K562 (cell line): Measurements from ENCODE around the gene BIRC7. TPM values are rescaled to one million over a fixed set of nuclear protein-coding genes. Genes with fewer than 3 reads are reported as not detected.

Source experiments
- CREM ChIP-seq: IDR thresholded peaks from 2 replicates; pipeline ENCODE4 v1.6.1; 2014; ENCODE audit warnings: antibody characterized with exemption, low read depth
- FOXJ3 ChIP-seq: sonication (generic); formaldehyde crosslinking; IDR thresholded peaks from 2 replicates; pipeline ENCODE4 v1.4.0; 2020; ENCODE audit warnings: mild to moderate bottlenecking, missing genetic modification reagents
- GATAD2A ChIP-seq: fragments of 450-650 bp; IDR thresholded peaks from 2 replicates; pipeline ENCODE4 v1.6.1; 2017
- HDAC1 ChIP-seq, 2 experiments: fragments of 450-650 bp; IDR thresholded peaks; 2 replicates each; pipeline ENCODE4 v1.6.1; 2016 to 2017; ENCODE audit warnings: inconsistent platforms in 1 of 2, mild to moderate bottlenecking in 1 of 2, moderate library complexity in 1 of 2
- LARP7 ChIP-seq: fragments of 450-650 bp; IDR thresholded peaks from 2 replicates; pipeline ENCODE4 v1.6.1; 2016
- MECOM ChIP-seq: fragments of 250-450 bp; sonication (Bioruptor Pico); IDR thresholded peaks from 2 replicates; pipeline ENCODE4 v1.8.0; 2022; ENCODE audit warnings: inconsistent platforms
- MXI1 ChIP-seq: IDR thresholded peaks from 2 replicates; pipeline ENCODE4 v1.6.1; 2011; ENCODE audit warnings: low read depth, mild to moderate bottlenecking, improper control_type of control experiment, low read length
- NCOA2 ChIP-seq, 2 experiments: fragments of 450-650 bp; IDR thresholded peaks; 2 replicates each; pipeline ENCODE4 v1.6.1; 2018; ENCODE audit warnings: mild to moderate bottlenecking in 2 of 2, moderate library complexity in 1 of 2; ENCODE audit not compliant: partially characterized antibody in 2 of 2
- NFATC3 ChIP-seq: fragments of 450-650 bp; IDR thresholded peaks from 2 replicates; pipeline ENCODE4 v1.6.1; 2017; ENCODE audit warnings: mild to moderate bottlenecking
- PML ChIP-seq: IDR thresholded peaks from 2 replicates; pipeline ENCODE4 v1.6.1; 2012; ENCODE audit warnings: low read length, inconsistent platforms
- PTTG1 ChIP-seq: fragments of 450-650 bp; IDR thresholded peaks from 2 replicates; pipeline ENCODE4 v1.6.1; 2016; ENCODE audit warnings: low read depth, mild to moderate bottlenecking, missing genetic modification characterization, missing compliant biosample characterization
- RBM39 ChIP-seq: fragments of 200-400 bp; formaldehyde crosslinking; optimal IDR thresholded peaks from 2 replicates; pipeline ENCODE3; 2018; ENCODE audit warnings: low read depth, low read length
- SNRNP70 ChIP-seq: fragments of 200-400 bp; formaldehyde crosslinking; optimal IDR thresholded peaks from 2 replicates; pipeline ENCODE3; 2017; ENCODE audit warnings: low read depth, low read length
- SREBF1 ChIP-seq: fragments of 150-350 bp; IDR thresholded peaks from 2 replicates; pipeline ENCODE4 v1.6.1; 2014; ENCODE audit warnings: antibody characterized with exemption, low read depth, low read length, borderline replicate concordance
- SUPT5H ChIP-seq: fragments of 450-650 bp; IDR thresholded peaks from 2 replicates; pipeline ENCODE4 v1.6.1; 2016
- TAL1 ChIP-seq: fragments of 450-650 bp; IDR thresholded peaks from 2 replicates; pipeline ENCODE4 v1.6.1; 2016; ENCODE audit warnings: mild to moderate bottlenecking
- TEAD1 ChIP-seq, 2 experiments: fragments of 450-650 bp in 1 of 2; sonication (generic) in 1 of 2; formaldehyde crosslinking; IDR thresholded peaks; 2 replicates each; pipeline versions ENCODE4 v1.4.0 to v1.8.0; 2020 to 2022; ENCODE audit warnings: mild to moderate bottlenecking in 2 of 2, missing genetic modification reagents in 1 of 2
- ZKSCAN8 ChIP-seq: fragments of 200-800 bp; sonication (Bioruptor generic); IDR thresholded peaks from 2 replicates; pipeline ENCODE4 v1.6.1; 2016; ENCODE audit warnings: missing genetic modification characterization, missing compliant biosample characterization
- ZNF212 ChIP-seq: fragments of 450-650 bp; formaldehyde crosslinking; IDR thresholded peaks from 2 replicates; pipeline ENCODE4 v1.4.0; 2020; ENCODE audit warnings: mild to moderate bottlenecking
- polyA plus RNA-seq, 8 experiments: library from polyadenylated mRNA; depleted of rRNA in 4 of 8; stranded (reverse) in 5 of 8; unstranded in 3 of 8; fragments of >200 nt; fragmentation: Nextera tagmentation in 2 of 8; fragmentation: Illumina TruSeq in 1 of 8; extraction: Ambion mirVana in 2 of 8; extraction: Trizol in 1 of 8; gene quantifications; 2 replicates each; pipeline versions ENCODE4 v1.2.1 to v1.2.3, GENCODE V29; 2011 to 2014; ENCODE audit warnings: inconsistent platforms in 1 of 8, missing spikeins in 1 of 8
- total RNA-seq, 7 experiments: library from RNA; depleted of rRNA in 6 of 7; stranded (reverse); fragments of >200 nt in 6 of 7; fragmentation: Illumina TruSeq in 2 of 7; extraction: Trizol in 2 of 7; gene quantifications; 2 replicates each; pipeline versions ENCODE4 v1.2.1 to v1.2.3, GENCODE V29; 2011 to 2021; ENCODE audit warnings: low replicate concordance in 1 of 7
- TF ChIP-seq, protein P1 (sequence below): fragments of 450-650 bp; IDR thresholded peaks from 2 replicates; pipeline ENCODE4 v1.6.1; 2016; ENCODE audit warnings: mild to moderate bottlenecking
- TF ChIP-seq, protein P2 (sequence below): fragments of 450-650 bp; formaldehyde crosslinking; IDR thresholded peaks from 2 replicates; pipeline ENCODE4 v1.4.0; 2022; ENCODE audit warnings: missing genetic modification characterization
- TF ChIP-seq, protein P3 (sequence below): sonication (generic); formaldehyde crosslinking; IDR thresholded peaks from 2 replicates; pipeline ENCODE4 v1.9.0; 2022; ENCODE audit warnings: mild to moderate bottlenecking, missing genetic modification reagents

BIRC7 gene
- total and polyA plus RNA-seq, 9 of the 15 experiments (the other 6 are each of a cell fraction or from before 2014, with no cell fraction given) = 0.14 to 0.19 (median 0.16) TPM; not detected in 5

DNA sequence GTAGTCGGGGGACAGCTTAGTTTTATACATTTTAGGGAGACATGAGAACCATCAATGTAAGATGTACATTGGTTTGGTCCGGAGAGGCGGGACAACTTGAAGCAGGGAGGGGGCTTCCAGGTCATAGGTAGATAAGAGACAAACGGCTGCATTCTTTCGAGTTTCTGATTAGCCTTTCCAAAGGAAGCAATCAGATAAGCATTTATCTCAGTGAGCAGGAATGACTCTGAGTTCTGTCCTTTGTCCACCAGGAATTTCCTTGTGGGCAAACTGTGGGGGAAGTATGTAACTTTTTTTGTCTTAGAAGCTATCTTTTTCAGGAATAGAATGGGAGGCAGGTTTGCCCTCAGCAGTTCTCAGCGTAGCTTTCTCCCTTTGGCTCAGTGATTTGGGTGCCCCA, 21.2 kb upstream of the BIRC7 start (continued):
- TF ChIP-seq NCOA2 (IDR thresholded peaks at IDR 0.05; ENCODE audit: partially characterized antibody in 2 of 2) (no peak), GATAD2A (no peak), ZKSCAN8 (no peak), SNRNP70 (no peak), SREBF1 (no peak), FOXJ3 (CRISPR knock-in tag) (no peak), MECOM (CRISPR knock-in tag) (no peak), NFATC3 (no peak), SUPT5H (no peak), CREM (no peak), PML (no peak), ZNF212 (CRISPR knock-in tag) (no peak), TAL1 (peak; percentile 33; the same call in 1 of the 2 replicates), HDAC1 (IDR thresholded peaks at IDR 0.05) (no peak), MXI1 (no peak), TEAD1 (CRISPR knock-in tag; IDR thresholded peaks at IDR 0.05) (no peak), RBM39 (no peak), PTTG1 (tag) (no peak), LARP7 (no peak)
- TF ChIP-seq, protein P1, sequence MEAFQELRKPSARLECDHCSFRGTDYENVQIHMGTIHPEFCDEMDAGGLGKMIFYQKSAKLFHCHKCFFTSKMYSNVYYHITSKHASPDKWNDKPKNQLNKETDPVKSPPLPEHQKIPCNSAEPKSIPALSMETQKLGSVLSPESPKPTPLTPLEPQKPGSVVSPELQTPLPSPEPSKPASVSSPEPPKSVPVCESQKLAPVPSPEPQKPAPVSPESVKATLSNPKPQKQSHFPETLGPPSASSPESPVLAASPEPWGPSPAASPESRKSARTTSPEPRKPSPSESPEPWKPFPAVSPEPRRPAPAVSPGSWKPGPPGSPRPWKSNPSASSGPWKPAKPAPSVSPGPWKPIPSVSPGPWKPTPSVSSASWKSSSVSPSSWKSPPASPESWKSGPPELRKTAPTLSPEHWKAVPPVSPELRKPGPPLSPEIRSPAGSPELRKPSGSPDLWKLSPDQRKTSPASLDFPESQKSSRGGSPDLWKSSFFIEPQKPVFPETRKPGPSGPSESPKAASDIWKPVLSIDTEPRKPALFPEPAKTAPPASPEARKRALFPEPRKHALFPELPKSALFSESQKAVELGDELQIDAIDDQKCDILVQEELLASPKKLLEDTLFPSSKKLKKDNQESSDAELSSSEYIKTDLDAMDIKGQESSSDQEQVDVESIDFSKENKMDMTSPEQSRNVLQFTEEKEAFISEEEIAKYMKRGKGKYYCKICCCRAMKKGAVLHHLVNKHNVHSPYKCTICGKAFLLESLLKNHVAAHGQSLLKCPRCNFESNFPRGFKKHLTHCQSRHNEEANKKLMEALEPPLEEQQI = no peak
- TF ChIP-seq, protein P2, sequence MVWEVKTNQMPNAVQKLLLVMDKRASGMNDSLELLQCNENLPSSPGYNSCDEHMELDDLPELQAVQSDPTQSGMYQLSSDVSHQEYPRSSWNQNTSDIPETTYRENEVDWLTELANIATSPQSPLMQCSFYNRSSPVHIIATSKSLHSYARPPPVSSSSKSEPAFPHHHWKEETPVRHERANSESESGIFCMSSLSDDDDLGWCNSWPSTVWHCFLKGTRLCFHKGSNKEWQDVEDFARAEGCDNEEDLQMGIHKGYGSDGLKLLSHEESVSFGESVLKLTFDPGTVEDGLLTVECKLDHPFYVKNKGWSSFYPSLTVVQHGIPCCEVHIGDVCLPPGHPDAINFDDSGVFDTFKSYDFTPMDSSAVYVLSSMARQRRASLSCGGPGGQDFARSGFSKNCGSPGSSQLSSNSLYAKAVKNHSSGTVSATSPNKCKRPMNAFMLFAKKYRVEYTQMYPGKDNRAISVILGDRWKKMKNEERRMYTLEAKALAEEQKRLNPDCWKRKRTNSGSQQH (CRISPR knock-in tag) = no peak
- TF ChIP-seq, protein P3, sequence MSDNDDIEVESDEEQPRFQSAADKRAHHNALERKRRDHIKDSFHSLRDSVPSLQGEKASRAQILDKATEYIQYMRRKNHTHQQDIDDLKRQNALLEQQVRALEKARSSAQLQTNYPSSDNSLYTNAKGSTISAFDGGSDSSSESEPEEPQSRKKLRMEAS (CRISPR knock-in tag) = no peak
